KMS-11 (cell line): ENCODE results near the gene CIDEA.

Source experiments
- H2AFZ ChIP-seq: fragments of 200-600 bp; sonication (generic); 2 replicates; pipeline ENCODE4 v1.6.1; 2016; ENCODE audit warnings: antibody characterized with exemption, mixed run types, low read depth
- H3K27ac ChIP-seq: fragments of 200-600 bp; sonication (generic); 2 replicates; pipeline ENCODE4 v1.6.1; 2016; ENCODE audit warnings: mild to moderate bottlenecking, mixed run types
- H3K27me3 ChIP-seq: fragments of 200-600 bp; sonication (generic); 2 replicates; pipeline ENCODE4 v1.6.1; 2017; ENCODE audit warnings: mild to moderate bottlenecking, low read depth, mixed run types, moderate library complexity; ENCODE audit not compliant: insufficient read depth
- H3K36me3 ChIP-seq: fragments of 200-600 bp; sonication (generic); 2 replicates; pipeline ENCODE4 v1.6.1; 2017; ENCODE audit warnings: mild to moderate bottlenecking, mixed run types; ENCODE audit not compliant: insufficient read depth
- H3K4me1 ChIP-seq: fragments of 200-600 bp; sonication (generic); 2 replicates; pipeline ENCODE4 v1.6.1; 2016; ENCODE audit warnings: mild to moderate bottlenecking, low read depth, mixed run types; ENCODE audit not compliant: poor library complexity, severe bottlenecking
- H3K4me2 ChIP-seq: fragments of 200-600 bp; sonication (generic); 2 replicates; pipeline ENCODE4 v1.7.0; 2016; ENCODE audit warnings: mild to moderate bottlenecking, mixed run types
- H3K4me3 ChIP-seq: fragments of 200-600 bp; sonication (generic); IDR thresholded peaks from 2 replicates; pipeline ENCODE4 v1.6.1; 2017; ENCODE audit warnings: low read depth, low read length, mixed read lengths; ENCODE audit not compliant: insufficient read depth
- H3K79me2 ChIP-seq: fragments of 200-600 bp; sonication (generic); 2 replicates; pipeline ENCODE4 v1.6.1; 2016; ENCODE audit warnings: low read depth, mixed run types; ENCODE audit not compliant: insufficient read depth
- H3K9ac ChIP-seq: fragments of 200-600 bp; sonication (generic); 2 replicates; pipeline ENCODE4 v1.6.1; 2016; ENCODE audit warnings: mild to moderate bottlenecking, mixed run types
- H4K20me1 ChIP-seq: fragments of 200-600 bp; sonication (generic); 2 replicates; pipeline ENCODE4 v1.6.1; 2016; ENCODE audit warnings: mild to moderate bottlenecking, mixed run types; ENCODE audit not compliant: insufficient read depth
- TF ChIP-seq, protein P1 (sequence below): fragments of 200-600 bp; sonication (generic); conservative IDR thresholded peaks from 2 replicates; pipeline ENCODE4 v1.6.1; 2017; ENCODE audit warnings: low read depth, mild to moderate bottlenecking, antibody characterized with exemption, low read length, moderate library complexity, mixed read lengths

Gene CIDEA

GRCh38 chr18:12306752-12307700, 52.9 kb downstream of the CIDEA start:
- H4K20me1 ChIP-seq: no peaks in the 10 kb centered on the region
- no peaks in the 10 kb centered on the region for H3K27me3 ChIP-seq
- no peak overlapping the region for H3K9ac ChIP-seq
- H3K4me3 ChIP-seq: no peak overlapping the region
- no peaks in the 10 kb centered on the region for H3K79me2 ChIP-seq
- no peak overlapping the region for H3K27ac ChIP-seq
- no peaks in the 10 kb centered on the region for H3K36me3 ChIP-seq
- no peak overlapping the region for H3K4me2 ChIP-seq
- H3K4me1 ChIP-seq: no peaks in the 10 kb centered on the region
- no peak overlapping the region for H2AFZ ChIP-seq
- TF ChIP-seq, protein P1, sequence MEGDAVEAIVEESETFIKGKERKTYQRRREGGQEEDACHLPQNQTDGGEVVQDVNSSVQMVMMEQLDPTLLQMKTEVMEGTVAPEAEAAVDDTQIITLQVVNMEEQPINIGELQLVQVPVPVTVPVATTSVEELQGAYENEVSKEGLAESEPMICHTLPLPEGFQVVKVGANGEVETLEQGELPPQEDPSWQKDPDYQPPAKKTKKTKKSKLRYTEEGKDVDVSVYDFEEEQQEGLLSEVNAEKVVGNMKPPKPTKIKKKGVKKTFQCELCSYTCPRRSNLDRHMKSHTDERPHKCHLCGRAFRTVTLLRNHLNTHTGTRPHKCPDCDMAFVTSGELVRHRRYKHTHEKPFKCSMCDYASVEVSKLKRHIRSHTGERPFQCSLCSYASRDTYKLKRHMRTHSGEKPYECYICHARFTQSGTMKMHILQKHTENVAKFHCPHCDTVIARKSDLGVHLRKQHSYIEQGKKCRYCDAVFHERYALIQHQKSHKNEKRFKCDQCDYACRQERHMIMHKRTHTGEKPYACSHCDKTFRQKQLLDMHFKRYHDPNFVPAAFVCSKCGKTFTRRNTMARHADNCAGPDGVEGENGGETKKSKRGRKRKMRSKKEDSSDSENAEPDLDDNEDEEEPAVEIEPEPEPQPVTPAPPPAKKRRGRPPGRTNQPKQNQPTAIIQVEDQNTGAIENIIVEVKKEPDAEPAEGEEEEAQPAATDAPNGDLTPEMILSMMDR: no peak

DNA sequence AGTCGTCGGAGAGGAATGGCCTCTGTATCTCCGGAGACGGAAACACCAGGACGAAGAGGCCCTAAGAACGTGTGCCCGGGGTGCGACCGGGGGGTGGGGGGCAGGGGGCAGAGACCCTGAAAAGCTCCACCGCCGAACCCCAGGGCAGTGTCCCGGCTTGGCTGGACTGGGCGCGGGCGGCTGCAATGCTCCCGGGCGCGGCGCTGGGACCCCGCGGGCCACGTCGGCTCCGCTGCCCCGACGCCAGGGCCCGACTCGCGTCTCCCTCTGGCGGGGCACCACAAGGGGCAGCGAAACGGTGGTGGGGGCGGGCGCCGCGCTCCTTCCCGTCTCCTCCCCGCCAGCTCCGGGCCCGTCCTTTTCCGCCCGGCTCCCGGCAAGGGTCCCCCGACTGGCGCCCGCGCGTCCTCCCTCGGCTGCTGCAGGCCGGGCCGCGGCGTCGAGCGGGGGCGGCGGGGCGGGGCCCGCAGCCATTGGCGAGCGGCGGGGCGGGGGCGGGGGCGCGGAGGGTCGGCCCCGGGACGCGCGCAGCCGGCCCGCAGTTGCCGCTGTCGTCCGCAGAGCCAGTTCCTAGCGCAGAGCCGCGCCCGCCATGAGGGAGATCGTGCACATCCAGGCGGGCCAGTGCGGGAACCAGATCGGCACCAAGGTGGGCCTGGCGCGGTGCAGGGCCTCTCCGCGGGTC, 53.7 kb downstream of the CIDEA start, which contains the start of gene TUBB6:
TSS of gene TUBB6 (plus strand) at position 541 of the 685 bp plus-strand sequence. CDS start at position 593, 52 bp downstream.
- Histone ChIP-seq H3K4me3 (no peak within 1 kb of the TSS), H3K27me3 (no peaks in the 10 kb centered on the region), H2AFZ (no peak within 1 kb of the TSS), H3K4me2 (no peak within 1 kb of the TSS), H3K36me3 (no peaks in the 10 kb centered on the region), H3K27ac (no peak within 1 kb of the TSS), H4K20me1 (no peaks in the 10 kb centered on the region), H3K4me1 (no peaks in the 10 kb centered on the region), H3K9ac (no peak within 1 kb of the TSS), H3K79me2 (no peaks in the 10 kb centered on the region)
- TF ChIP-seq, protein P1: no peak

DNA sequence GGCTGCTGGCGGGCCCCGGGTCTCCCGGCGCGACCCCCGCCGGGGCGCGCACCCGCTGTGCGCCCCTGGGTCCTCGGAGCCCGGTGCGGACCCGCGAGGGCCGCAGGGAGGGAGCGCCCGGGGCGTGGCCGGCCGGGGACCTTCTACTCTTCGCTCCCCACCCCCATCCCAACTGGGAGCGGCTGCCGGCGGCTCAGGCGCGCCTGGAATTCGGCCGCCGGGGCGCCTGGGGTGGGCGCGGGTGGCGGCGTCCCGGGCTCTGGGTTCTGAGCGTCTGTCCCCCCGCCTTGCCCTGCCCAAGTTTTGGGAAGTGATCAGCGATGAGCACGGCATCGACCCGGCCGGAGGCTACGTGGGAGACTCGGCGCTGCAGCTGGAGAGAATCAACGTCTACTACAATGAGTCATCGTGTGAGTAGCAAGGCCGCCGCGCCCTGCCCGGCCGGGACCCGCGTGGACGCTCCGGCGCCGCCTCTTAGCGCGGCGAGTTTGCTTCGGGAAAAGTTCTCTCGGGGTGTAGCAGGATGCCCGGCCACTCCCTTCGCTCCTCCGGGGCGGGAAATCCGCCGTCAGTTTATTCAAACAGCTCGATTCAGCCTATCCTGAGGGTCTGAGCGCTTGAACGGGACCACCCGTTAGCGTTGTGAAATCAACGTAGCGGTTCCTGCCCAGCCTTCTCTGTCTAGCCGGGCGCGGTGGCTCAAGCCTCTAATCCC, 54.4 kb downstream of the CIDEA start:
- no peaks in the 10 kb centered on the region for H3K27me3 ChIP-seq
- no peaks in the 10 kb centered on the region for H3K4me1 ChIP-seq
- no peak overlapping the region for H3K27ac ChIP-seq
- no peak overlapping the region for H3K4me3 ChIP-seq
- H4K20me1 ChIP-seq: no peaks in the 10 kb centered on the region
- TF ChIP-seq, protein P1: no peak
- no peak overlapping the region for H3K4me2 ChIP-seq
- H3K9ac ChIP-seq: no peak overlapping the region
- H2AFZ ChIP-seq: no peak overlapping the region
- no peaks in the 10 kb centered on the region for H3K79me2 ChIP-seq
- no peaks in the 10 kb centered on the region for H3K36me3 ChIP-seq

DNA sequence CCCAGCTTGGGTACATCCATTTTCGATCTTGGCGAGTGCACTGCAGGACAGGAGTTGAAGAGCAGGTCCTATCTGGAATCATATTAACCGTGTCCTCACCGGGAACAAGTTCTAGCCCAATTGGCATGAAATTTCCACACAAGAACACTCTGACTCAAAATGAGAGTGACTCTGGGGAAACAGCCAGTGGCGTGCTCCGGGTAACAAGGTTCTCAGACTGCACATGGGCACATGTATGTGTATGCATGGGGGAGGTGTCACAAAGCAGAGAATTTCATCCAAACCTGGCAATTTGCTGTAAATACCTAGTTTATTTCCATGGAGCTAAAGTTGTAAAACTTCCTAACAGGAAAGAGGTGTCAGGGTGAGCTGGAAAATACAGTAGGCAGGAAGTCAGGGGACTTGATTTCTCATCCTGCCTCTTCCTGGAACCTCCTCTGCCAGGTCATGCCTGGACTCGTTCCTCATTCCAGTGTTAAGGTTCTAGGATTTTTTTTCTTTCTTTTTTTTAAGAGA, 55.6 kb downstream of the CIDEA start:
- H3K4me3 ChIP-seq: no peak overlapping the region
- no peaks in the 10 kb centered on the region for H3K27me3 ChIP-seq
- no peak overlapping the region for H3K4me2 ChIP-seq
- TF ChIP-seq, protein P1: no peak
- H3K27ac ChIP-seq: no peak overlapping the region
- H3K9ac ChIP-seq: no peak overlapping the region
- no peaks in the 10 kb centered on the region for H3K36me3 ChIP-seq
- no peaks in the 10 kb centered on the region for H4K20me1 ChIP-seq
- H2AFZ ChIP-seq: no peak overlapping the region
- H3K79me2 ChIP-seq: no peaks in the 10 kb centered on the region
- H3K4me1 ChIP-seq: no peaks in the 10 kb centered on the region
